HG03066 (cell line): ENCODE data around the gene ZNF862.

Experiments
- ATAC-seq: cut with Tn5 transposase; IDR thresholded peaks from one replicate; pipeline ENCODE4 v1.9.1; 2021; ENCODE audit warnings: low read depth; ENCODE audit not compliant: unreplicated experiment

Gene ZNF862

GRCh38 chr7:149809215-149809614 lies 29.0 kb upstream of the ZNF862 start:
- no peak for ATAC-seq

- ATAC-seq = no peak
These were observed 27.0 kb upstream of the ZNF862 start for GRCh38 chr7:149811221-149811620.

GRCh38 chr7:149811831-149812490 lies 26.2 kb upstream of the ZNF862 start:
- no peak for ATAC-seq

- ATAC-seq = no peak
These were observed 24.7 kb upstream of the ZNF862 start for GRCh38 chr7:149813254-149814035.

GRCh38 chr7:149814494-149814893 lies 23.7 kb upstream of the ZNF862 start:
- no peak for ATAC-seq

- ATAC-seq = no peak
These were observed 23.1 kb upstream of the ZNF862 start for GRCh38 chr7:149815121-149815520.

GRCh38 chr7:149815661-149816266 lies 22.4 kb upstream of the ZNF862 start:
- no peak for ATAC-seq

- ATAC-seq = no peak
These were observed 21.9 kb upstream of the ZNF862 start for GRCh38 chr7:149816267-149816751.

GRCh38 chr7:149816794-149817193 lies 21.4 kb upstream of the ZNF862 start:
- no peak for ATAC-seq

- ATAC-seq = no peak
These were observed 20.8 kb upstream of the ZNF862 start for GRCh38 chr7:149817301-149817771.

- ATAC-seq = no peak
These were observed 20.2 kb upstream of the ZNF862 start for GRCh38 chr7:149817836-149818535.

- ATAC-seq = no peak
These were observed 19.7 kb upstream of the ZNF862 start for GRCh38 chr7:149818536-149818840.

GRCh38 chr7:149819141-149819960 lies 18.8 kb upstream of the ZNF862 start:
- no peak for ATAC-seq

- ATAC-seq = no peak
These were observed 18.2 kb upstream of the ZNF862 start for GRCh38 chr7:149819961-149820340.

- ATAC-seq = no peak
These were observed 17.5 kb upstream of the ZNF862 start for GRCh38 chr7:149820622-149821190.

GRCh38 chr7:149821191-149822148 lies 16.7 kb upstream of the ZNF862 start:
- no peak for ATAC-seq

- ATAC-seq = no peak
These were observed 15.7 kb upstream of the ZNF862 start for GRCh38 chr7:149822353-149822943.

- no peak for ATAC-seq
These were observed 15.0 kb upstream of the ZNF862 start for GRCh38 chr7:149823191-149823630.
